ENCODE data around the gene ESRP2. TPM values are rescaled to one million over a fixed set of nuclear protein-coding genes. Genes with fewer than 3 reads are reported as not detected.

Gene ESRP2
- total and polyA plus RNA-seq, 9 of the 15 experiments (the other 6 are each of a cell fraction or from before 2014, with no cell fraction given) = 0.05 to 0.15 (median 0.07) TPM; not detected in 6

DNA sequence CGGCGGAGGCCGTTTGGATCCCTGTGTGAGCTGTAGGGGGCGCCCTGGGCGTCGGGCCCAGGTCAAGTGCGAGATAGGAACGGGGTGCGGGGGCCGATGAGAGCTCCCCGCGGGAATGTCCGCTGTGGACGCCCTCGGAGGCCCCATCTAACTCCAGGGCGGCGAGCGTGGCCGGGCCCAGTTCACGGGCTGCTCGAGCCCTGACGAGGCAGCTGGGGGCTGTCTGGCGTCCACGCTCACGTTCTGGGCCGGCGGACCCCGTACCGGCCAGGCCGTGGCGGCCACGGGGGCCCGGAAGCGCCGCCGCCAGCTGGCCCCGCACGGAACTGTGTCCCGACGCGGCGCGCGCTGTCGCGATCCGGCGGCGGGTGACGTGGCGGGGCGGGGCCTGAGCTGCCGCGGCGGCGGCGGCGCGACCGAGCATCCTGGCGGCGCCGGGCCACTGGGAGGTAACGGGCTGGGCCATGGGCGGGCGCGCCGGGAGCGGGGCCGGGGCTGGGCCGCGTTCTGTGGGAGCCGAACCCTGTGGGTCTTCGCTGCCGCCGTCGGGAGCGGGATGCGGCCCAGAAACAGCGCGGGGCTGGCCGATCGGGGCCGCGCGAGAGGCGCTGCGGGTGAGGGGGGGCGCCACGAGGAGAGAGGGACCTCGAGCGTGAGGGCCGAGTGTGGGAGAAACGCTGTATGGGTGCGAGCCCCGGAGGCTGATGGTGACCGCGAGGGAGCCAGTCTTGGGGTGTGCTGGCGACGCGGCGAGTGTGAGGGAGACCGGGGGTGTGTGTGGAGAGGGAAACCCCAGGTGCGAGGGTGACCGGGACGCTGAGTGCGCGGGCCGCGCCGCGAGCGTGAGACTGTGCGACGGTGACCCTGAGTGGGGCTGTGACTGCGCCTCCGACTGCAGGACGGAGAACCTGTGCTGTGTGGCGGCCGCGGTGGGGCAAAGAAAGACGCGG, 28.5 kb upstream of the ESRP2 start, which contains the start of gene SLC7A6 (continued):
- TF ChIP-seq, protein P1, sequence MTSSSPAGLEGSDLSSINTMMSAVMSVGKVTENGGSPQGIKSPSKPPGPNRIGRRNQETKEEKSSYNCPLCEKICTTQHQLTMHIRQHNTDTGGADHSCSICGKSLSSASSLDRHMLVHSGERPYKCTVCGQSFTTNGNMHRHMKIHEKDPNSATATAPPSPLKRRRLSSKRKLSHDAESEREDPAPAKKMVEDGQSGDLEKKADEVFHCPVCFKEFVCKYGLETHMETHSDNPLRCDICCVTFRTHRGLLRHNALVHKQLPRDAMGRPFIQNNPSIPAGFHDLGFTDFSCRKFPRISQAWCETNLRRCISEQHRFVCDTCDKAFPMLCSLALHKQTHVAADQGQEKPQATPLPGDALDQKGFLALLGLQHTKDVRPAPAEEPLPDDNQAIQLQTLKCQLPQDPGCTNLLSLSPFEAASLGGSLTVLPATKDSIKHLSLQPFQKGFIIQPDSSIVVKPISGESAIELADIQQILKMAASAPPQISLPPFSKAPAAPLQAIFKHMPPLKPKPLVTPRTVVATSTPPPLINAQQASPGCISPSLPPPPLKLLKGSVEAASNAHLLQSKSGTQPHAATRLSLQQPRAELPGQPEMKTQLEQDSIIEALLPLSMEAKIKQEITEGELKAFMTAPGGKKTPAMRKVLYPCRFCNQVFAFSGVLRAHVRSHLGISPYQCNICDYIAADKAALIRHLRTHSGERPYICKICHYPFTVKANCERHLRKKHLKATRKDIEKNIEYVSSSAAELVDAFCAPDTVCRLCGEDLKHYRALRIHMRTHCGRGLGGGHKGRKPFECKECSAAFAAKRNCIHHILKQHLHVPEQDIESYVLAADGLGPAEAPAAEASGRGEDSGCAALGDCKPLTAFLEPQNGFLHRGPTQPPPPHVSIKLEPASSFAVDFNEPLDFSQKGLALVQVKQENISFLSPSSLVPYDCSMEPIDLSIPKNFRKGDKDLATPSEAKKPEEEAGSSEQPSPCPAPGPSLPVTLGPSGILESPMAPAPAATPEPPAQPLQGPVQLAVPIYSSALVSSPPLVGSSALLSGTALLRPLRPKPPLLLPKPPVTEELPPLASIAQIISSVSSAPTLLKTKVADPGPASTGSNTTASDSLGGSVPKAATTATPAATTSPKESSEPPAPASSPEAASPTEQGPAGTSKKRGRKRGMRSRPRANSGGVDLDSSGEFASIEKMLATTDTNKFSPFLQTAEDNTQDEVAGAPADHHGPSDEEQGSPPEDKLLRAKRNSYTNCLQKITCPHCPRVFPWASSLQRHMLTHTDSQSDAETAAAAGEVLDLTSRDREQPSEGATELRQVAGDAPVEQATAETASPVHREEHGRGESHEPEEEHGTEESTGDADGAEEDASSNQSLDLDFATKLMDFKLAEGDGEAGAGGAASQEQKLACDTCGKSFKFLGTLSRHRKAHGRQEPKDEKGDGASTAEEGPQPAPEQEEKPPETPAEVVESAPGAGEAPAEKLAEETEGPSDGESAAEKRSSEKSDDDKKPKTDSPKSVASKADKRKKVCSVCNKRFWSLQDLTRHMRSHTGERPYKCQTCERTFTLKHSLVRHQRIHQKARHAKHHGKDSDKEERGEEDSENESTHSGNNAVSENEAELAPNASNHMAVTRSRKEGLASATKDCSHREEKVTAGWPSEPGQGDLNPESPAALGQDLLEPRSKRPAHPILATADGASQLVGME (CRISPR knock-in tag; IDR thresholded peaks at IDR 0.05) = peak; percentile 86
- TF ChIP-seq, protein P2, sequence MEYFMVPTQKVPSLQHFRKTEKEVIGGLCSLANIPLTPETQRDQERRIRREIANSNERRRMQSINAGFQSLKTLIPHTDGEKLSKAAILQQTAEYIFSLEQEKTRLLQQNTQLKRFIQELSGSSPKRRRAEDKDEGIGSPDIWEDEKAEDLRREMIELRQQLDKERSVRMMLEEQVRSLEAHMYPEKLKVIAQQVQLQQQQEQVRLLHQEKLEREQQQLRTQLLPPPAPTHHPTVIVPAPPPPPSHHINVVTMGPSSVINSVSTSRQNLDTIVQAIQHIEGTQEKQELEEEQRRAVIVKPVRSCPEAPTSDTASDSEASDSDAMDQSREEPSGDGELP (CRISPR knock-in tag; IDR thresholded peaks at IDR 0.05; ENCODE audit: borderline replicate concordance) = peak; percentile 72
- TF ChIP-seq ZNF507 (tag; conservative IDR thresholded peaks at IDR 0.05) = no peak
- TF ChIP-seq, protein P3, sequence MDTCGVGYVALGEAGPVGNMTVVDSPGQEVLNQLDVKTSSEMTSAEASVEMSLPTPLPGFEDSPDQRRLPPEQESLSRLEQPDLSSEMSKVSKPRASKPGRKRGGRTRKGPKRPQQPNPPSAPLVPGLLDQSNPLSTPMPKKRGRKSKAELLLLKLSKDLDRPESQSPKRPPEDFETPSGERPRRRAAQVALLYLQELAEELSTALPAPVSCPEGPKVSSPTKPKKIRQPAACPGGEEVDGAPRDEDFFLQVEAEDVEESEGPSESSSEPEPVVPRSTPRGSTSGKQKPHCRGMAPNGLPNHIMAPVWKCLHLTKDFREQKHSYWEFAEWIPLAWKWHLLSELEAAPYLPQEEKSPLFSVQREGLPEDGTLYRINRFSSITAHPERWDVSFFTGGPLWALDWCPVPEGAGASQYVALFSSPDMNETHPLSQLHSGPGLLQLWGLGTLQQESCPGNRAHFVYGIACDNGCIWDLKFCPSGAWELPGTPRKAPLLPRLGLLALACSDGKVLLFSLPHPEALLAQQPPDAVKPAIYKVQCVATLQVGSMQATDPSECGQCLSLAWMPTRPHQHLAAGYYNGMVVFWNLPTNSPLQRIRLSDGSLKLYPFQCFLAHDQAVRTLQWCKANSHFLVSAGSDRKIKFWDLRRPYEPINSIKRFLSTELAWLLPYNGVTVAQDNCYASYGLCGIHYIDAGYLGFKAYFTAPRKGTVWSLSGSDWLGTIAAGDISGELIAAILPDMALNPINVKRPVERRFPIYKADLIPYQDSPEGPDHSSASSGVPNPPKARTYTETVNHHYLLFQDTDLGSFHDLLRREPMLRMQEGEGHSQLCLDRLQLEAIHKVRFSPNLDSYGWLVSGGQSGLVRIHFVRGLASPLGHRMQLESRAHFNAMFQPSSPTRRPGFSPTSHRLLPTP (IDR thresholded peaks at IDR 0.05; ENCODE audit: borderline replicate concordance, extremely low read depth, insufficient read length) = no peak
- no peak for TF ChIP-seq FOS (IDR thresholded peaks at IDR 0.05; ENCODE audit: extremely low read depth, insufficient read length)
- TF ChIP-seq, protein P4, sequence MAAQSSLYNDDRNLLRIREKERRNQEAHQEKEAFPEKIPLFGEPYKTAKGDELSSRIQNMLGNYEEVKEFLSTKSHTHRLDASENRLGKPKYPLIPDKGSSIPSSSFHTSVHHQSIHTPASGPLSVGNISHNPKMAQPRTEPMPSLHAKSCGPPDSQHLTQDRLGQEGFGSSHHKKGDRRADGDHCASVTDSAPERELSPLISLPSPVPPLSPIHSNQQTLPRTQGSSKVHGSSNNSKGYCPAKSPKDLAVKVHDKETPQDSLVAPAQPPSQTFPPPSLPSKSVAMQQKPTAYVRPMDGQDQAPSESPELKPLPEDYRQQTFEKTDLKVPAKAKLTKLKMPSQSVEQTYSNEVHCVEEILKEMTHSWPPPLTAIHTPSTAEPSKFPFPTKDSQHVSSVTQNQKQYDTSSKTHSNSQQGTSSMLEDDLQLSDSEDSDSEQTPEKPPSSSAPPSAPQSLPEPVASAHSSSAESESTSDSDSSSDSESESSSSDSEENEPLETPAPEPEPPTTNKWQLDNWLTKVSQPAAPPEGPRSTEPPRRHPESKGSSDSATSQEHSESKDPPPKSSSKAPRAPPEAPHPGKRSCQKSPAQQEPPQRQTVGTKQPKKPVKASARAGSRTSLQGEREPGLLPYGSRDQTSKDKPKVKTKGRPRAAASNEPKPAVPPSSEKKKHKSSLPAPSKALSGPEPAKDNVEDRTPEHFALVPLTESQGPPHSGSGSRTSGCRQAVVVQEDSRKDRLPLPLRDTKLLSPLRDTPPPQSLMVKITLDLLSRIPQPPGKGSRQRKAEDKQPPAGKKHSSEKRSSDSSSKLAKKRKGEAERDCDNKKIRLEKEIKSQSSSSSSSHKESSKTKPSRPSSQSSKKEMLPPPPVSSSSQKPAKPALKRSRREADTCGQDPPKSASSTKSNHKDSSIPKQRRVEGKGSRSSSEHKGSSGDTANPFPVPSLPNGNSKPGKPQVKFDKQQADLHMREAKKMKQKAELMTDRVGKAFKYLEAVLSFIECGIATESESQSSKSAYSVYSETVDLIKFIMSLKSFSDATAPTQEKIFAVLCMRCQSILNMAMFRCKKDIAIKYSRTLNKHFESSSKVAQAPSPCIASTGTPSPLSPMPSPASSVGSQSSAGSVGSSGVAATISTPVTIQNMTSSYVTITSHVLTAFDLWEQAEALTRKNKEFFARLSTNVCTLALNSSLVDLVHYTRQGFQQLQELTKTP (IDR thresholded peaks at IDR 0.05; ENCODE audit: low read depth in 1 of 2, partially characterized antibody in 2 of 2) = no peak
- no peak for TF ChIP-seq HDAC2 (IDR thresholded peaks at IDR 0.05)
- TF ChIP-seq KLF6 (CRISPR knock-in tag; IDR thresholded peaks at IDR 0.05; ENCODE audit: borderline replicate concordance) = no peak
- no peak for TF ChIP-seq STAT5B (CRISPR knock-in tag; IDR thresholded peaks at IDR 0.05)
- TF ChIP-seq ZBTB8A (IDR thresholded peaks at IDR 0.05; ENCODE audit: partially characterized antibody) = no peak
- TF ChIP-seq SETDB1 (IDR thresholded peaks at IDR 0.05; ENCODE audit: low read length) = no peak
- TF ChIP-seq KAT2B (IDR thresholded peaks at IDR 0.05; ENCODE audit: low read depth, low read length) = no peak

Data from K562 (cell line).